Measurements from ENCODE around the gene ERF.

Gene ERF

GRCh38 chr19:42235181-42235580, 19.7 kb downstream of the ERF start:
- H3K27ac ChIP-seq = no peak overlapping the region
- TF ChIP-seq CTCF (conservative IDR thresholded peaks at IDR 0.05) = no peak

GRCh38 chr19:42234364-42234763, 20.6 kb downstream of the ERF start:
- H3K27ac ChIP-seq = no peak overlapping the region
- TF ChIP-seq CTCF (conservative IDR thresholded peaks at IDR 0.05) = no peak

- no peak for TF ChIP-seq CTCF (conservative IDR thresholded peaks at IDR 0.05)
- H3K27ac ChIP-seq = no peak overlapping the region
Measured at GRCh38 chr19:42233678-42234292, 21.1 kb downstream of the ERF start.

- H3K27ac ChIP-seq = no peak overlapping the region
- no peak for TF ChIP-seq CTCF (conservative IDR thresholded peaks at IDR 0.05)
Measured at GRCh38 chr19:42233106-42233505, 21.8 kb downstream of the ERF start.

- no peak for TF ChIP-seq CTCF (conservative IDR thresholded peaks at IDR 0.05)
- no peak overlapping the region for H3K27ac ChIP-seq
Measured at GRCh38 chr19:42232435-42232834, 22.5 kb downstream of the ERF start.

GRCh38 chr19:42230571-42230970, 24.4 kb downstream of the ERF start:
- no peak overlapping the region for H3K27ac ChIP-seq
- TF ChIP-seq CTCF (conservative IDR thresholded peaks at IDR 0.05) = no peak

- no peak overlapping the region for H3K27ac ChIP-seq
- no peak for TF ChIP-seq CTCF (conservative IDR thresholded peaks at IDR 0.05)
Measured at GRCh38 chr19:42229855-42230351, 25.0 kb downstream of the ERF start.
